GM19025 (cell line): Measurements from ENCODE around the gene HERPUD2.
"Not testable (repeated sequence)": the region's sequence is repeated elsewhere in the genome, so short reads cannot be mapped to it uniquely, and the experiment has no call there.

Source experiments
- ATAC-seq: cut with Tn5 transposase; IDR thresholded peaks from one replicate; pipeline ENCODE4 v1.9.1; 2021; ENCODE audit warnings: mild to moderate bottlenecking, low read depth, moderate library complexity; ENCODE audit not compliant: unreplicated experiment

The HERPUD2 gene

GRCh38 chr7:35685781-35686180, 9.2 kb downstream of the HERPUD2 start:
- ATAC-seq = no peak

DNA sequence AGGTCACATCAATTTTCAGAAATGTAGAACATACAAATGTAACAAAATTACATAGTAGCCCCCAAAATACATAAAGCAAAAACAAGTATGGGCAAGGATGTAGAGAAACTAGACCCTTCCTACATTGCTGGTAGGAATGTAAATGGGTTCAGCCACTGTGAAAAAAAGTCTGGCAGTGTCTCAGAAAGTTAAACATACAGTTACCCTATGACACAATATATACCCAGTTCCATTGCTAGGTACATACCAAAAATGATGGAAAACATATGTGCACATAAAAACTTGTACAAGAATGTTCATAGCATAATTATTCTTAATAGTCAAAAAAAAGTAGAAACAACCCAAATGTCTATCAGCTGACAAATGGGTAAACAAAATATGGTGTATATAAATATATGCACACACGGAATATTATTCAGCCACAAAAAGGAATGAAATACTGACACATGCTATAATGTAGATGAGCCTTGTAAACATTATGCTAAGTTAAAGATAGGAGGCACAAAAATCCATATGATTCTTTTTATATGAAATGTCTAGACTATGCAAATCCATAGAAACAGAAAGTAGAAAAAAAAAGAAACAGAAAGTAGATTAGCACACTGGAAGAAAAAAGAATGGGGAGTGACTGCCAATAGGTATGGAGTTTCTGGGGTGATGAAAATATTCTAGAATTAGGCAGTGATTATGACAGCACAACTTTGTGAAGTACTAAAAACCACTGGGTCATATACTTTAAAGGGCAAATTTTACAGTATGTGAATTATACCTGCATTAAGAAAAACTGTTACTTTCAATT, 13.5 kb downstream of the HERPUD2 start:
- ATAC-seq = no peak

DNA sequence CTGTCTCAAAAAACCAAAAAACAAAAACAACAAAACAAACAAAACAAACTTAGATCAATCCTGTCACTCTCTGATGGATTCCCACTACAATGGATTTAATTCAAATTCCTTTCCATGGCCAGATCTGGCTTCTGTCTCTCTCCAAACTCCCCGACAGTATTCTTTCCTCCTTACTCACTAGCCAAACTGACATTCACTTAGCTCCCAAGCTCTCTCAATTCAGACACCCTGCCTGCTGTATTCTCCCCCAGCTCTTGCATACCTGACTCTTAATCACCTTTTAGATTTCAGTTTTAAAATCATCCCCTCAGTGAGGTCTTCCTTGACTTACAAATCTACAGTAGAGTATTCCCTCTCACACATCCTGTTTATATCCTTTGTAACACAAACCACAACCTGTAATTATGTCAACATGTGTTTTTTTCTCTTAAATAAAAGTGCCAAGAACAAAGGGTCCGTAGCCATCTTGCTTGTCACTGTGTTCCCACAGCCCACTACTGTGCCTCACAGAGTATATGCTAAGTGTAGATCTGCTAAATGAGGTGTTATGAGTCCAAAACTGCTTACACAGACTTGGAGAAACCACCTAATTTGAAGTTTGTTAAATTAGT, 14.4 kb downstream of the HERPUD2 start:
- ATAC-seq = no peak

- no peak for ATAC-seq
Measured at GRCh38 chr7:35677582-35678356, 17.2 kb downstream of the HERPUD2 start.

- ATAC-seq = no peak
Measured at GRCh38 chr7:35676211-35676610, 18.7 kb downstream of the HERPUD2 start.

GRCh38 chr7:35670856-35671569, 23.9 kb downstream of the HERPUD2 start:
- no peak for ATAC-seq

DNA sequence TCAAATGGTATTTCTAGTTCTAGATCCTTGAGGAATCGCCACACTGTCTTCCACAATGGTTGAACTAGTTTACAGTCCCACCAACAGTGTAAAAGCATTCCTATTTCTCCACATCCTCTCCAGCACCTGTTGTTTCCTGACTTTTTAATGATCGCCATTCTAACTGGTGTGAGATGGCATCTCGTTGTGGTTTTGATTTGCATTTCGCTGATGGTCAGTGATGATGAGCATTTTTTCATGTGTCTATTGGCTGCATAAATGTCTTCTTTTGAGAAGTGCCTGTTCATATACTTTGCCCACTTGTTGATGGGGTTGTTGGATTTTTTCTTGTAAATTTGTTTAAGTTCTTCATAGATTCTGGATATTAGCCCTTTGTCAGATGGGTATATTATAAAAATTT, 34.5 kb downstream of the HERPUD2 start:
- ATAC-seq = not testable (repeated sequence)

- ATAC-seq = no peak
Measured at GRCh38 chr7:35658606-35659201, 36.2 kb downstream of the HERPUD2 start.

- no peak for ATAC-seq
Measured at GRCh38 chr7:35657125-35657524, 37.8 kb downstream of the HERPUD2 start.

DNA sequence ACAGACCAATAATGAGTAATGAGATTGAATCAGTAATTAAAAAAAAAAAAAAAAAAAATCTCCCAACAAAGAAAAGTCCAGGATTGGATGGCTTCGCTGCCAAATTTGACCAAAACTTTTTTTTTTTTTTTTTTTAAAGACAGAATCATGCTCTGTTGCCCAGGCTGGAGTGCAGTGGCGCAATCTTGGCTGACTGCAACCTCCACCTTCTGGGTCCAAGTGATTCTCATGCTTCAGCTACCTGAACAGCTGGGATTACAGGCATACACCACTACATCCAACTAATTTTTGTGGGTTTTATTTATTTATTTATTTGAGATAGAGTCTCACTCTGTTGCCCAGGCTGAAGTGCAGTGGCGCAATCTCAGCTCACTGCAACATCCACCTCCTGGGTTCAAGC, 40.4 kb downstream of the HERPUD2 start:
- not testable (repeated sequence) for ATAC-seq

GRCh38 chr7:35652124-35652523, 42.8 kb downstream of the HERPUD2 start:
- no peak for ATAC-seq

DNA sequence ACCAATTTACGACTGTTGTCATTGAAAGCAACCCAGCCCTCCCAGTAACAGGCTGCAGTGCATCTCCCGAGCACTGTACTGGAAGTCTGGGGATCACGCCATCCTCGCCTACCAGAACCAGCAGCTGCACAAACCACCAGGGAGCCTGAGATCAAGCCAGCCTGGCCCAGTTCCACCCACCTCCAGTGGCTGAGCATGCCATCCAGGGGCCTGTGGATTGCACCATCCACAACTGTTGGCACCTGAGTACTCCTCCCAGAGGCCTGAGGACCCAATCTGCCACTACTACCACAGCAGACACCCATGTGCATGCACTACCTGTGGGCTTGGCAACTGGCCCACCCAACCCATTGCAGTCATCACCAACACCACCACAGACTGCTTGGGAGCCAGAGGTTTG, 44.2 kb downstream of the HERPUD2 start:
- no peak for ATAC-seq

DNA sequence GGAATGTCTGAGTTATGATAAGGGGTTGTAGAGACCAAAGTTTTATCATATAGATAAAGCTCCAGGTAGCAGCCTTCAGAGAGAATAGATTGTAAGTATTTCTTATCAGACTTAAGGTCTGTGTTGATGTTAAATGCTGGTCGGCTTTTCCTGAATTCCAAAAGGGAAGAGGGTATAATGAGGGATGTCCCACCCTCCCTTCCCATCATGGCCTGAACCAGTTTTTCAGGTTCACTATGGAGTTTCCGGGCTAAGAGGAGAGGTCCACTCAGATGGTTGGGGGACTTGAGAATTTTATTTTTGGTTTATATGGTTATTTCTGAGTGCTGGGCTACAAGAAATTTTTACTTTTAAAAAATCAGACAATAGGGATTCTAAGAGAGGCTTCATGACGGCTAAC, 45.2 kb downstream of the HERPUD2 start:
- ATAC-seq = no peak

DNA sequence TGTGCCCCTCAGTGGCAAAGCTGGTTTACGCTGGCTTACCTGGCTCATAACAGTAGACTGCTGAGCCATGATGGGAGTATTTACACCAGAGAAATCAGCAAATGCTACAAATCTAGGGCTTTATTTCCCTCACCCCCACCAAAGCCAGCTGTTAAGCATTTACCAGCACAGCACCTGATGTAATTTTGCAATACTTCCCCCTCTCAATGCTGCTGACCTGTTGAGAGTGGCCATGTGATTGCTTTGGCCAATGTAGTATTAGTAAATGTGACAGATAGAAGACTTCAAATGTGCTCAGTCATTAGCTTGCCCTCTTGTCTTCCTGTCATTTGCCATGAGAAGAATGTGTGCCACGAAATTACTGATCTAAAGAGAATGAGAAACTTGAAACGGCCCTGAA, 46.6 kb downstream of the HERPUD2 start:
- ATAC-seq = no peak

DNA sequence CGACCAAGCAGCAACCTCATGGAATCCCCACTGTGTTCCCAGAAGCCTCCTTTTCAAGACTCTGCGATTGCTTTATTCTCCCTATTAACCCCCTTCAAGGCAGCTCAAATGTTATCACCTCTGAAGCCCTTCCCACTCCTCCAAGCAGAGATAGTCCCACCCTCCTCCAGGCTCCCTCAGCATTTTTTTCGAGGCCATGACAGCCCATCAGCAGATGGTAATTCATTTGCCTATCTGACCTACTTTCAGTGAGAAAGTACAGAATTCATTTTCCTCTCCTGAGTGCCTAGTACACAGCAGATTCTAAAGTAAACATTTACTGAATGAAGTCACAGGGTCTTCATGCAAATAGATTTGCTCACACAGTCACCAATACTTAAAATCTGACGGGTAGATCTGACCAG, 47.8 kb downstream of the HERPUD2 start:
- ATAC-seq = no peak

GRCh38 chr7:35646289-35647023, 48.5 kb downstream of the HERPUD2 start:
- ATAC-seq = no peak

GRCh38 chr7:35645691-35646090, 49.2 kb downstream of the HERPUD2 start:
- no peak for ATAC-seq

DNA sequence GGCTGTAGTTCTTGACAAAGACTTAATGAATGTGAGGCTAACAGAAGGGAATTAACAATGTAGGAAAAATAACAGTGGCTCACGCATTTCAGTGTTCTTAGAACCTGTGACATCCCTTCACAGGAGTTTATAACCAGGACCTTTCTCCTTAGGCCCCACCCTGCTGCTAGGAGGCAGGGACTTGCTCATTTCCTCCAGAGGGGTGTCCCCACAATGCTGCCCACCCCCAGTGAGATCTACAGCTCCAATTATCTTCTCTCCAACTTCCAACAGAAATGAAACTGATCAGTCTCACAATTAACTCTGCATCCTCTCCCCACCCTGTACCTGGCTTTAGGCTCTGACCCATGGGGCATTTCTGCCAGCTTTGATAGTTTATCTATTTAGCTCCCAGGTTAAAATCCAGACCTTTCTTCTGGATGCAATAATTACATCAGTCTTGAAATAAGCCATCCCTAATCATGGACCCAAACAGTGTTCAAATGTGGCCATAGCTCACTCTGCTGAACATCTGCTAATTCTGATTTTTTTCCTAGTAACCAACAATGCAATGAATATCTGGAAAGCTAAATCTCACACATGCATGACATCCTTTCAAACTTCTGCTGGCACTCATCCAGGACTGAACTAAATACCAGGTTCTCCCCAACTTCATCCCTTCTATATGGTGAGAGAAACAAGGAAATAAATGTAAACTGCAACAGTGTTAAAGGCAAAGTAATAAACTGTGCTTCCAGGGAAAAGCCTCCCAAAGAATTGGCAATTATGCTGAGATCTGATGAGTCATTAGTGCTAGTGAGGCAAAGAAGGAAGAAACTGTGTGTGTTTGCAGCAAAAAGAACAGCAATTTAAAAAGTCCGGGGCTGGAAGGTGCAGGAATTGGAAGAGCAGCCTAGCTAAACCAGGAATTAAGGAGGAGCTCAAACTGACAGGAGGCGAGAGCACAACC, 64.6 kb downstream of the HERPUD2 start:
- no peak for ATAC-seq
